ENCODE data around the gene TLCD3B. TPM values are rescaled to one million over a fixed set of nuclear protein-coding genes. Genes with fewer than 3 reads are reported as not detected.

TLCD3B gene
- polyA plus RNA-seq, 1 of the 3 experiments (the other 2 are of a cell fraction): 3.8 TPM

DNA sequence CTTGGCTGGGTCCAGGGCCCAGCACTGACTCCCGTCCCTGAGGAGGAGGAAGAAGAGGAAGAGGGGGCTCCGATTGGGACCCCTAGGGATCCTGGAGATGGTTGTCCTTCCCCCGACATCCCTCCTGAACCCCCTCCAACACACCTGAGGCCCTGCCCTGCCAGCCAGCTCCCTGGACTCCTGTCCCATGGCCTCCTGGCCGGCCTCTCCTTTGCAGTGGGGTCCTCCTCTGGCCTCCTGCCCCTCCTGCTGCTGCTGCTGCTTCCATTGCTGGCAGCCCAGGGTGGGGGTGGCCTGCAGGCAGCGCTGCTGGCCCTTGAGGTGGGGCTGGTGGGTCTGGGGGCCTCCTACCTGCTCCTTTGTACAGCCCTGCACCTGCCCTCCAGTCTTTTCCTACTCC lies 44.1 kb downstream of the TLCD3B start:
- no peaks in the 10 kb centered on the region for H3F3A ChIP-seq (replicated peaks; ENCODE audit: insufficient read depth)
- WGBS (ENCODE audit: low lambda C conversion rate): no CpG with 5 or more reads among the region's 5 CpGs
- ChIA-PET CTCF (interaction anchor here (3.4 kb wide), 1 partner anchor 10 kb away, joined by 13 read pairs; no protein-coding TSS in a partner anchor), POLR2A (interaction anchor here (3.2 kb wide), 1 partner anchor 11 kb away, joined by 7 read pairs; no protein-coding TSS in a partner anchor)
- H3K79me2 ChIP-seq (ENCODE audit: insufficient read depth): no peaks in the 10 kb centered on the region
- no peak for DNase-seq
- H3K36me3 ChIP-seq (replicated peaks in 1 of 2; ENCODE audit: control insufficient read depth in 1 of 2, insufficient read depth in 2 of 2, low read length in 1 of 2): peaks cover 21 to 96% of the 10 kb centered on the region in 2 experiments
- no peak overlapping the region for H2AFZ ChIP-seq (ENCODE audit: low read depth)
- no peak for TF ChIP-seq YY1 (IDR thresholded peaks at IDR 0.05; ENCODE audit: low read depth)
- no peak for TF ChIP-seq FOSL2 (IDR thresholded peaks at IDR 0.05; ENCODE audit: borderline replicate concordance, low read depth)
- TF ChIP-seq PBX3 (IDR thresholded peaks at IDR 0.05): no peak
- TF ChIP-seq, protein P1, sequence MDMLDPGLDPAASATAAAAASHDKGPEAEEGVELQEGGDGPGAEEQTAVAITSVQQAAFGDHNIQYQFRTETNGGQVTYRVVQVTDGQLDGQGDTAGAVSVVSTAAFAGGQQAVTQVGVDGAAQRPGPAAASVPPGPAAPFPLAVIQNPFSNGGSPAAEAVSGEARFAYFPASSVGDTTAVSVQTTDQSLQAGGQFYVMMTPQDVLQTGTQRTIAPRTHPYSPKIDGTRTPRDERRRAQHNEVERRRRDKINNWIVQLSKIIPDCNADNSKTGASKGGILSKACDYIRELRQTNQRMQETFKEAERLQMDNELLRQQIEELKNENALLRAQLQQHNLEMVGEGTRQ (IDR thresholded peaks at IDR 0.05; ENCODE audit: borderline replicate concordance, low read depth, low read length): no peak
- no peak for TF ChIP-seq RXRA (IDR thresholded peaks at IDR 0.05; ENCODE audit: borderline replicate concordance, low read depth)
- no peak for TF ChIP-seq MAX (IDR thresholded peaks at IDR 0.05; ENCODE audit: low read depth)
- TF ChIP-seq, protein P2, sequence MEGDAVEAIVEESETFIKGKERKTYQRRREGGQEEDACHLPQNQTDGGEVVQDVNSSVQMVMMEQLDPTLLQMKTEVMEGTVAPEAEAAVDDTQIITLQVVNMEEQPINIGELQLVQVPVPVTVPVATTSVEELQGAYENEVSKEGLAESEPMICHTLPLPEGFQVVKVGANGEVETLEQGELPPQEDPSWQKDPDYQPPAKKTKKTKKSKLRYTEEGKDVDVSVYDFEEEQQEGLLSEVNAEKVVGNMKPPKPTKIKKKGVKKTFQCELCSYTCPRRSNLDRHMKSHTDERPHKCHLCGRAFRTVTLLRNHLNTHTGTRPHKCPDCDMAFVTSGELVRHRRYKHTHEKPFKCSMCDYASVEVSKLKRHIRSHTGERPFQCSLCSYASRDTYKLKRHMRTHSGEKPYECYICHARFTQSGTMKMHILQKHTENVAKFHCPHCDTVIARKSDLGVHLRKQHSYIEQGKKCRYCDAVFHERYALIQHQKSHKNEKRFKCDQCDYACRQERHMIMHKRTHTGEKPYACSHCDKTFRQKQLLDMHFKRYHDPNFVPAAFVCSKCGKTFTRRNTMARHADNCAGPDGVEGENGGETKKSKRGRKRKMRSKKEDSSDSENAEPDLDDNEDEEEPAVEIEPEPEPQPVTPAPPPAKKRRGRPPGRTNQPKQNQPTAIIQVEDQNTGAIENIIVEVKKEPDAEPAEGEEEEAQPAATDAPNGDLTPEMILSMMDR (IDR thresholded peaks at IDR 0.05): no peak
- TF ChIP-seq NFIC (IDR thresholded peaks at IDR 0.05; ENCODE audit: borderline replicate concordance): no peak
- TF ChIP-seq RAD21 (IDR thresholded peaks at IDR 0.05; ENCODE audit: low read length): no peak
- no peak for TF ChIP-seq MEF2A (IDR thresholded peaks at IDR 0.05; ENCODE audit: borderline replicate concordance, low read depth)
- no peak for TF ChIP-seq EP300 (IDR thresholded peaks at IDR 0.05; ENCODE audit: borderline replicate concordance in 1 of 2, low read depth in 1 of 2, low read length in 1 of 2)
- TF ChIP-seq ELF1 (IDR thresholded peaks at IDR 0.05): no peak
- no peak for TF ChIP-seq GABPA (IDR thresholded peaks at IDR 0.05; ENCODE audit: low read depth)
- no peak for TF ChIP-seq TCF12 (IDR thresholded peaks at IDR 0.05)
- no peak for TF ChIP-seq TEAD4 (IDR thresholded peaks at IDR 0.05; ENCODE audit: borderline replicate concordance, insufficient read depth)
- TF ChIP-seq RFX5 (IDR thresholded peaks at IDR 0.05; ENCODE audit: low read length): no peak
- no peak for TF ChIP-seq GATA2 (CRISPR knock-in tag; IDR thresholded peaks at IDR 0.05)
- TF ChIP-seq, protein P3, sequence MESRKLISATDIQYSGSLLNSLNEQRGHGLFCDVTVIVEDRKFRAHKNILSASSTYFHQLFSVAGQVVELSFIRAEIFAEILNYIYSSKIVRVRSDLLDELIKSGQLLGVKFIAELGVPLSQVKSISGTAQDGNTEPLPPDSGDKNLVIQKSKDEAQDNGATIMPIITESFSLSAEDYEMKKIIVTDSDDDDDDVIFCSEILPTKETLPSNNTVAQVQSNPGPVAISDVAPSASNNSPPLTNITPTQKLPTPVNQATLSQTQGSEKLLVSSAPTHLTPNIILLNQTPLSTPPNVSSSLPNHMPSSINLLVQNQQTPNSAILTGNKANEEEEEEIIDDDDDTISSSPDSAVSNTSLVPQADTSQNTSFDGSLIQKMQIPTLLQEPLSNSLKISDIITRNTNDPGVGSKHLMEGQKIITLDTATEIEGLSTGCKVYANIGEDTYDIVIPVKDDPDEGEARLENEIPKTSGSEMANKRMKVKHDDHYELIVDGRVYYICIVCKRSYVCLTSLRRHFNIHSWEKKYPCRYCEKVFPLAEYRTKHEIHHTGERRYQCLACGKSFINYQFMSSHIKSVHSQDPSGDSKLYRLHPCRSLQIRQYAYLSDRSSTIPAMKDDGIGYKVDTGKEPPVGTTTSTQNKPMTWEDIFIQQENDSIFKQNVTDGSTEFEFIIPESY (IDR thresholded peaks at IDR 0.05; ENCODE audit: borderline replicate concordance, low read depth): no peak
- H3K27ac ChIP-seq (ENCODE audit: low read depth in 2 of 2, low read length in 1 of 2): no peak overlapping the region
- no peaks in the 10 kb centered on the region for H3K9me3 ChIP-seq
- no peaks in the 10 kb centered on the region for H3K27me3 ChIP-seq (ENCODE audit: insufficient read depth)
- H3K4me1 ChIP-seq (ENCODE audit: control insufficient read depth in 1 of 2, insufficient read depth in 2 of 2, low read depth in 1 of 2, low read length in 1 of 2): no peaks in the 10 kb centered on the region
- H3K9me2 ChIP-seq: no peaks in the 10 kb centered on the region
- no peak overlapping the region for H3K9ac ChIP-seq
- H4K20me1 ChIP-seq (ENCODE audit: insufficient read depth): no peaks in the 10 kb centered on the region
- H3K4me3 ChIP-seq (ENCODE audit: low read depth in 2 of 2, low read length in 1 of 2): no peak overlapping the region
- H3K4me2 ChIP-seq: no peak overlapping the region
